GM12872 (cell line): ENCODE measurements around the gene ABCC9.

Experiments
- CTCF ChIP-seq: IDR thresholded peaks from 3 replicates; pipeline ENCODE4 v1.5.1; 2011; ENCODE audit warnings: low read depth, mild to moderate bottlenecking, low read length, moderate library complexity; ENCODE audit not compliant: insufficient read depth

ABCC9 gene

GRCh38 chr12:21751517-21751916 is 189.7 kb downstream of the ABCC9 start:
- TF ChIP-seq CTCF: no peak
